H1 (cell line): ENCODE results near the gene GABRG3. TPM values are rescaled to one million over a fixed set of nuclear protein-coding genes. Genes with fewer than 3 reads are reported as not detected.

Experiments used
- CTCF ChIA-PET: fragments of 300-600 bp; sonication (Branson Sonifier 250); formaldehyde crosslinking; loops from one replicate; lab custom pipeline; 2021; ENCODE audit not compliant: partially characterized antibody; lab: Charles Lee
- POLR2A ChIA-PET: fragments of 300-600 bp; sonication (Branson Sonifier 250); formaldehyde crosslinking; loops from one replicate; lab custom pipeline; 2021; ENCODE audit warnings: inconsistent platforms; ENCODE audit not compliant: partially characterized antibody; lab: Charles Lee
- DNase-seq, 2 experiments: peaks; one replicate each; pipeline versions ENCODE4 v3.0.0 to v3.0.0-alpha.2; 2010 to 2022; ENCODE audit warnings: low spot score in 2 of 2, low read depth in 1 of 2, mixed read lengths in 1 of 2
- FAIRE-seq: peaks from 2 replicates; lab custom pipeline; 2011; peaks lifted over from hg19 to GRCh38; lab: Jason Lieb, UNC
- H2AFZ ChIP-seq: 2 replicates; pipeline ENCODE4 v1.8.1; 2012; ENCODE audit warnings: low read length, inconsistent platforms
- H2AK5ac ChIP-seq: 2 replicates; pipeline ENCODE4 v1.6.1; 2013; ENCODE audit warnings: low read depth, low read length
- H2BK120ac ChIP-seq: replicated peaks from 2 replicates; pipeline ENCODE3; 2013; ENCODE audit warnings: low read depth, low read length, inconsistent platforms
- H2BK12ac ChIP-seq: 2 replicates; pipeline ENCODE4 v1.6.1; 2013; ENCODE audit warnings: low read depth, low read length
- H2BK15ac ChIP-seq: 2 replicates; pipeline ENCODE4 v1.6.1; 2013; ENCODE audit warnings: low read length
- H2BK20ac ChIP-seq: 2 replicates; pipeline ENCODE4 v1.6.1; 2013; ENCODE audit warnings: low read length
- H2BK5ac ChIP-seq: 2 replicates; pipeline ENCODE4 v1.6.1; 2013; ENCODE audit warnings: low read depth, low read length
- H3K14ac ChIP-seq: 2 replicates; pipeline ENCODE4 v1.6.1; 2013; ENCODE audit warnings: inconsistent platforms; ENCODE audit not compliant: insufficient read length
- H3K18ac ChIP-seq: 2 replicates; pipeline ENCODE4 v1.6.1; 2013; ENCODE audit warnings: low read length; ENCODE audit errors: extremely low read depth
- H3K23ac ChIP-seq: 2 replicates; pipeline ENCODE4 v1.6.1; 2013; ENCODE audit warnings: inconsistent platforms; ENCODE audit not compliant: insufficient read length
- H3K23me2 ChIP-seq: 2 replicates; pipeline ENCODE4 v1.6.1; 2013; ENCODE audit warnings: low read depth, low read length
- H3K27ac ChIP-seq: 2 replicates; pipeline ENCODE4 v1.6.1; 2011; ENCODE audit warnings: low read depth, low read length, inconsistent platforms
- H3K27me3 ChIP-seq, 4 experiments: replicated peaks in 1 of 4; 1 replicate in 1 of 4; 2 replicates in 3 of 4; pipeline versions ENCODE4 v1.6.1 to v1.8.1; 2011 to 2013; ENCODE audit warnings: low read length in 3 of 4, mild to moderate bottlenecking in 3 of 4, inconsistent platforms in 2 of 4, mixed read lengths in 2 of 4, moderate library complexity in 1 of 4; ENCODE audit not compliant: control insufficient read depth in 3 of 4, insufficient read depth in 3 of 4; ENCODE audit errors: extremely low read depth in 1 of 4
- H3K36me3 ChIP-seq, 4 experiments: 2 replicates each; pipeline versions ENCODE4 v1.6.1 to v1.8.1; 2011 to 2013; ENCODE audit warnings: mild to moderate bottlenecking in 4 of 4, low read length in 3 of 4, moderate library complexity in 2 of 4, control low read depth in 1 of 4, inconsistent platforms in 1 of 4; ENCODE audit not compliant: insufficient read depth in 4 of 4, control insufficient read depth in 2 of 4
- H3K4ac ChIP-seq: replicated peaks from 2 replicates; pipeline ENCODE3; 2013; ENCODE audit warnings: low read length, low read depth, mixed read lengths, inconsistent platforms; ENCODE audit not compliant: insufficient read length
- H3K4me1 ChIP-seq, 4 experiments: replicated peaks in 1 of 4; 1 replicate in 1 of 4; 2 replicates in 3 of 4; pipeline versions ENCODE4 v1.6.1 to v1.8.1; 2011 to 2013; ENCODE audit warnings: low read length in 3 of 4, inconsistent platforms in 2 of 4, mixed read lengths in 1 of 4; ENCODE audit not compliant: insufficient read depth in 4 of 4, control insufficient read depth in 3 of 4
- H3K4me2 ChIP-seq, 2 experiments: 2 replicates each; pipeline versions ENCODE4 v1.6.1 to v1.8.1; 2011 to 2013; ENCODE audit warnings: low read depth in 2 of 2, low read length in 2 of 2, control low read depth in 1 of 2, inconsistent platforms in 1 of 2, mild to moderate bottlenecking in 1 of 2; ENCODE audit not compliant: insufficient read depth in 1 of 2
- H3K4me3 ChIP-seq, 4 experiments: fragments of 200-600, 300-600 bp in 1 of 4; sonication (generic), shearing (Covaris generic), sonication (Bioruptor Twin) in 1 of 4; 2 replicates each; pipeline versions ENCODE4 v1.5.1 to v1.8.1; 2011 to 2016; ENCODE audit warnings: low read length in 4 of 4, low read depth in 3 of 4, control low read depth in 2 of 4, inconsistent platforms in 2 of 4, mild to moderate bottlenecking in 2 of 4, mixed read lengths in 1 of 4, moderate library complexity in 1 of 4; ENCODE audit not compliant: insufficient read depth in 2 of 4; ENCODE audit errors: extremely low read depth in 1 of 4
- H3K56ac ChIP-seq: replicated peaks from 2 replicates; pipeline ENCODE3; 2013; ENCODE audit warnings: low read depth, mild to moderate bottlenecking, mixed read lengths, low read length, inconsistent platforms; ENCODE audit not compliant: insufficient read length
- H3K79me1 ChIP-seq: 2 replicates; pipeline ENCODE4 v1.6.1; 2013; ENCODE audit warnings: low read depth, low read length, control low read depth
- H3K79me2 ChIP-seq, 2 experiments: 2 replicates each; pipeline versions ENCODE4 v1.6.1 to v1.8.1; 2012 to 2013; ENCODE audit warnings: low read length in 2 of 2, mild to moderate bottlenecking in 2 of 2, inconsistent platforms in 1 of 2; ENCODE audit not compliant: insufficient read depth in 2 of 2, control insufficient read depth in 1 of 2
- H3K9ac ChIP-seq, 4 experiments: replicated peaks in 1 of 4; 1 replicate in 1 of 4; 2 replicates in 3 of 4; pipeline versions ENCODE4 v1.6.1 to v1.8.1; 2011 to 2013; ENCODE audit warnings: low read depth in 3 of 4, low read length in 3 of 4, control low read depth in 2 of 4, mild to moderate bottlenecking in 2 of 4, moderate library complexity in 2 of 4, inconsistent platforms in 1 of 4; ENCODE audit errors: extremely low read depth in 1 of 4
- H3K9me3 ChIP-seq, 2 experiments: 2 replicates each; pipeline versions ENCODE4 v1.6.1 to v1.8.1; 2012 to 2013; ENCODE audit warnings: mild to moderate bottlenecking in 2 of 2, moderate library complexity in 2 of 2, control low read depth in 1 of 2, inconsistent platforms in 1 of 2, low read depth in 1 of 2, low read length in 1 of 2, mixed read lengths in 1 of 2; ENCODE audit not compliant: insufficient read depth in 2 of 2
- H4K20me1 ChIP-seq, 2 experiments: replicated peaks in 1 of 2; 2 replicates each; pipeline versions ENCODE3 to v1.8.1; 2011 to 2013; ENCODE audit warnings: inconsistent platforms in 2 of 2, low read length in 2 of 2, mild to moderate bottlenecking in 1 of 2; ENCODE audit not compliant: insufficient read depth in 2 of 2, control insufficient read depth in 1 of 2
- H4K5ac ChIP-seq: 2 replicates; pipeline ENCODE4 v1.6.1; 2013; ENCODE audit warnings: low read length, low read depth, mixed read lengths, inconsistent platforms; ENCODE audit not compliant: insufficient read length
- H4K8ac ChIP-seq: 2 replicates; pipeline ENCODE4 v1.8.0; 2013; ENCODE audit warnings: mild to moderate bottlenecking, moderate library complexity, low read length, inconsistent platforms; ENCODE audit not compliant: insufficient read depth; ENCODE audit errors: extremely low read depth
- H4K91ac ChIP-seq: replicated peaks from 2 replicates; pipeline ENCODE3; 2013; ENCODE audit warnings: low read length, mixed read lengths, inconsistent platforms; ENCODE audit not compliant: insufficient read length
- CHD1 ChIP-seq: IDR thresholded peaks from 2 replicates; pipeline ENCODE4 v1.6.1; 2012; ENCODE audit warnings: low read depth, low read length, improper control_type of control experiment
- EP300 ChIP-seq, 2 experiments: IDR thresholded peaks; 1 replicate in 1 of 2; 2 replicates in 1 of 2; pipeline ENCODE4 v1.6.1; 2011 to 2012; ENCODE audit warnings: low read depth in 2 of 2, low read length in 2 of 2, mild to moderate bottlenecking in 2 of 2, borderline replicate concordance in 1 of 2, inconsistent platforms in 1 of 2, moderate library complexity in 1 of 2
- SAP30 ChIP-seq: fragments of 300-600 bp; sonication (generic); IDR thresholded peaks from 2 replicates; pipeline ENCODE4 v1.7.1; 2012; ENCODE audit warnings: low read length, moderate library complexity, mild to moderate bottlenecking, inconsistent platforms; ENCODE audit not compliant: insufficient read depth, insufficient replicate concordance
- WGBS, 2 experiments: shearing (Covaris generic) in 1 of 2; methylation state at CpG; one replicate each; pipeline versions ENCODE4 v1.1.6 to v1.1.7; 2013 to 2015; ENCODE audit warnings: low lambda C conversion rate in 2 of 2, mixed read lengths in 2 of 2, inconsistent platforms in 1 of 2, low coverage in 1 of 2, missing lambda C conversion rate in 1 of 2; ENCODE audit not compliant: insufficient replicate concordance in 2 of 2, insufficient coverage in 1 of 2, insufficient read length in 1 of 2; ENCODE audit errors: extremely low coverage in 1 of 2, missing lambda C conversion rate in 1 of 2; 5-methylcytosine and 5-hydroxymethylcytosine counted together
- polyA plus RNA-seq, 7 experiments: library from polyadenylated mRNA; depleted of rRNA in 3 of 7; stranded (reverse) in 5 of 7; unstranded in 2 of 7; fragments of >200 nt in 5 of 7; fragments of 200-250 nt in 2 of 7; gene quantifications; 1 replicate in 5 of 7; 2 replicates in 1 of 7; 4 replicates in 1 of 7; pipeline versions ENCODE4 v1.2.1 to v1.2.3, GENCODE V29; 2011 to 2013; ENCODE audit warnings: missing spikeins in 2 of 7, mixed read lengths in 2 of 7
- total RNA-seq: library from RNA; stranded (reverse); fragmentation: NEBNext Ultra II Directional; extraction: Animal tissue kit (Norgen Biotek cat#: 25700); gene quantifications from 2 replicates; pipeline ENCODE4 v1.2.1, GENCODE V29; 2021

The GABRG3 gene
- total and polyA plus RNA-seq, 2 of the 8 experiments (the other 6 are each of a cell fraction or from before 2014, with no cell fraction given) = 0.17 to 0.80 TPM

DNA sequence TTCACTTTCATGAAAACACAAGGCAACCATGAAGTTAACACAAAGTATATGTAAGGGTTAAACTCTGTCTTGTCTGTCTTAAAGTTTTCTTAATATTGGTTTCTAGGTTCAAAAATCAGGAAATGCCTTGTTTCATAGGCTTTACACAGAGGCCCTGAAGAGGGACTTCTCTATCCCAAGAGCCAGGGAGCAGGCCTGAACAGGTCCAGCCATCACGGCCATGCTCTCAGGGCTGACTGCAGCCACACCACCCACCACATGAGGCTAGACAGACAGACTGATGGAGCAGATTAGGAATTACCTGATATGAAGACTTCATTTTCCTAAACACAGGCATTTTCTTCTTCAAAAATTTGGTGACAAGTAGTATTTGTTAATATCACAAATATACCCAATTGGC lies 502.9 kb downstream of the GABRG3 start:
- peaks cover 6% of the 10 kb centered on the region; the same call in 1 of the 2 replicates for H3K23me2 ChIP-seq
- H3K4me1 ChIP-seq = no peaks in the 10 kb centered on the region
- no peaks in the 10 kb centered on the region; a peak in 1 of 8 replicates for H3K36me3 ChIP-seq
- H3K4ac ChIP-seq = no peak overlapping the region
- no peaks in the 10 kb centered on the region for H3K79me1 ChIP-seq
- ChIA-PET CTCF (no interaction called here), POLR2A (no interaction called here)
- no peak overlapping the region for H2AFZ ChIP-seq
- H3K56ac ChIP-seq = no peak overlapping the region
- H3K4me3 ChIP-seq = no peak overlapping the region
- H3K27me3 ChIP-seq = no peaks in the 10 kb centered on the region
- H3K9ac ChIP-seq = no peak overlapping the region
- H3K23ac ChIP-seq = no peak overlapping the region
- no peak overlapping the region for H2BK120ac ChIP-seq
- H2BK5ac ChIP-seq = no peak overlapping the region
- H3K27ac ChIP-seq = no peak overlapping the region
- no peak overlapping the region for H2BK12ac ChIP-seq
- WGBS, 2 experiments = 96% methylated on average over 1 of the region's 1 CpG; no CpG with 5 or more reads in 1 of the 2 experiments
- H3K18ac ChIP-seq = no peak overlapping the region
- H2BK20ac ChIP-seq = no peak overlapping the region
- no peak overlapping the region for H2AK5ac ChIP-seq
- H2BK15ac ChIP-seq = no peak overlapping the region
- no peak overlapping the region for H4K8ac ChIP-seq
- H3K4me2 ChIP-seq = no peak overlapping the region
- DNase-seq (no peak), FAIRE-seq (no peak)
- no peak for TF ChIP-seq SAP30
- TF ChIP-seq CHD1 = no peak
- TF ChIP-seq EP300 (IDR thresholded peaks at IDR 0.05; ENCODE audit: borderline replicate concordance in 1 of 2, low read depth in 2 of 2, low read length in 2 of 2) = no peak
- H3K79me2 ChIP-seq = no peaks in the 10 kb centered on the region; a peak in 1 of 4 replicates
- no peak overlapping the region for H4K5ac ChIP-seq
- peaks cover 3% of the 10 kb centered on the region in 2 experiments; a peak in 1 of 4 replicates for H3K9me3 ChIP-seq
- peaks cover 0 to 3% of the 10 kb centered on the region in 2 experiments for H4K20me1 ChIP-seq
- no peak overlapping the region for H4K91ac ChIP-seq
- H3K14ac ChIP-seq = no peak overlapping the region
